ENCODE results near the gene SEPTIN8.

The SEPTIN8 gene

DNA sequence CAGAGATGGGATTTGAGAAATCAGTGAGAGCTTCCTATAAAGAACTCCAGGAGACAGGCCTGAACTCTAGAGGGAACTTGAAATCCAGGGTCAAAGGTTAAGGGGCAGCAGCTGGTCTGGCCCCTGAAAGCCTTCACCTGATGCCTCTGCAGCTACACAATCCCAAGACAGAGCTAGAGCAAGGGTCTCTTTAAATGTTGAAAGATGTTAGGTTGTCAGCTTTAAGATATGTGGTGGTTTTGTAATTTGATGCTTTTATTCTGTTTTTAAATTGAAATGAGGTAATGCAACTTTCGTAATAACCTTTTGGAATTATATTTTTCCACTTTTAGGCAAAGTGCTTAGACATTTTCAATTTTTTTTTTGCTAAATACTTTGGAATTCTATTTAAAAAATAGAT is 38.4 kb upstream of the SEPTIN8 start:
- Histone ChIP-seq H3K9me3 (replicated peaks in 1 of 2; ENCODE audit: control insufficient read depth in 2 of 2, insufficient read depth in 1 of 2, low read depth in 1 of 2, low read length in 2 of 2) (peaks cover 6 to 8% of the 10 kb centered on the region in 2 donors), H3K23ac (ENCODE audit: low read depth, low read length, poor library complexity) (no peak overlapping the region), H2BK120ac (ENCODE audit: low read depth, low read length) (no peak overlapping the region), H2BK5ac (ENCODE audit: low read length) (no peak overlapping the region), H3K4me3 (ENCODE audit: low read length in 2 of 2) (no peak overlapping the region), H2AFZ (ENCODE audit: low read length) (no peak overlapping the region), H4K91ac (ENCODE audit: low read depth, low read length, poor library complexity) (no peak overlapping the region), H3K4ac (ENCODE audit: low read length) (no peak overlapping the region), H3K36me3 (replicated peaks in 1 of 2; ENCODE audit: control insufficient read depth in 2 of 2, insufficient read depth in 2 of 2, low read length in 2 of 2) (no peaks in the 10 kb centered on the region), H4K8ac (ENCODE audit: low read depth, low read length) (no peak overlapping the region), H3K4me1 (ENCODE audit: control insufficient read depth in 2 of 2, insufficient read depth in 1 of 2, low read depth in 1 of 2, low read length in 2 of 2) (peaks cover 0 to 2% of the 10 kb centered on the region in 2 donors), H2BK15ac (ENCODE audit: low read length) (no peak overlapping the region), H3K79me1 (ENCODE audit: low read depth, low read length) (peaks cover 3% of the 10 kb centered on the region), H3K9ac (ENCODE audit: low read depth, low read length, poor library complexity) (no peak overlapping the region), H3K18ac (ENCODE audit: low read length) (no peak overlapping the region), H3K14ac (ENCODE audit: low read length) (no peak overlapping the region), H3K27ac (replicated peaks; ENCODE audit: low read length) (no peak overlapping the region), H3K27me3 (ENCODE audit: control insufficient read depth in 3 of 3, insufficient read depth in 3 of 3, low read depth in 1 of 3, low read length in 3 of 3) (peaks cover 20 to 86% (median 42%) of the 10 kb centered on the region in 3 experiments), H2AK5ac (ENCODE audit: low read depth, low read length) (no peak overlapping the region), H3K4me2 (ENCODE audit: insufficient read depth, low read length, poor library complexity, severe bottlenecking) (no peak overlapping the region), H2BK12ac (ENCODE audit: low read length) (no peak overlapping the region)
- WGBS, 2 donors (ENCODE audit: extremely low coverage in 2 of 2, insufficient read length in 2 of 2, insufficient replicate concordance in 1 of 2), result no CpG with 5 or more reads among the region's 1 CpG
- no peak for DNase-seq (ENCODE audit: low spot score)

DNA sequence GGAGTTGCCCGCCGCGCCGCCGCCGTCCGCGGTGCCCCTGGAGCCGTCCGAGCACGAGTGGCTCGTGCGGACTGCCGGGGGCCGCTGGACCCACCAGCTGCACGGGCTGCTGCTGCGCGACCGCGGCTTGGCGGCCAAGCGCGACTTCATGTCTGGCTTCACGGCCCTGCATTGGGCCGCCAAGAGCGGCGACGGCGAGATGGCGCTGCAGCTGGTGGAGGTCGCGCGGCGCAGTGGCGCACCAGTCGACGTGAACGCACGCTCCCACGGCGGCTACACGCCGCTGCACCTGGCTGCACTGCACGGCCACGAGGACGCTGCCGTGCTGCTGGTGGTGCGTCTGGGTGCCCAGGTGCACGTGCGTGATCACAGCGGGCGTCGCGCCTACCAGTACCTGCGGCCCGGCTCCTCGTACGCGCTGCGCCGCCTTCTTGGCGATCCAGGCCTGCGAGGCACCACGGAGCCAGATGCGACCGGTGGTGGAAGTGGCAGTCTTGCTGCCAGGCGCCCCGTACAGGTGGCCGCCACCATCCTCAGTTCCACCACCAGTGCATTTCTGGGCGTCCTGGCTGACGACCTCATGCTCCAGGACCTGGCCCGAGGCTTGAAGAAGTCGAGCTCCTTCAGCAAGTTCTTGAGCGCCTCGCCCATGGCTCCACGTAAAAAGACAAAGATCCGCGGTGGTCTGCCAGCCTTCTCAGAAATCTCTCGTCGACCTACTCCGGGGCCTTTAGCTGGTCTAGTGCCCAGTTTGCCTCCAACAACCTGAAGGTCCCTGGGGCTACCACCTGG is 37.7 kb upstream of the SEPTIN8 start:
- H3K4me2 ChIP-seq (ENCODE audit: insufficient read depth, low read length, poor library complexity, severe bottlenecking), result no peak overlapping the region
- peaks cover 20 to 90% (median 42%) of the 10 kb centered on the region in 3 experiments for H3K27me3 ChIP-seq (ENCODE audit: control insufficient read depth in 3 of 3, insufficient read depth in 3 of 3, low read depth in 1 of 3, low read length in 3 of 3)
- no CpG with 5 or more reads among the region's 81 CpGs for WGBS, 2 donors (ENCODE audit: extremely low coverage in 2 of 2, insufficient read length in 2 of 2, insufficient replicate concordance in 1 of 2)
- no peak overlapping the region for H3K9ac ChIP-seq (ENCODE audit: low read depth, low read length, poor library complexity)
- H2BK15ac ChIP-seq (ENCODE audit: low read length), result peak overlapping the region; percentile 37
- H3K18ac ChIP-seq (ENCODE audit: low read length), result peak overlapping the region; percentile 79
- no peak overlapping the region for H2BK120ac ChIP-seq (ENCODE audit: low read depth, low read length)
- H3K14ac ChIP-seq (ENCODE audit: low read length), result peak overlapping the region; percentile 94
- peak overlapping the region; percentile 83 for H3K23ac ChIP-seq (ENCODE audit: low read depth, low read length, poor library complexity)
- no peak overlapping the region for H2BK5ac ChIP-seq (ENCODE audit: low read length)
- H3K79me1 ChIP-seq (ENCODE audit: low read depth, low read length), result peaks cover 3% of the 10 kb centered on the region
- H3K4ac ChIP-seq (ENCODE audit: low read length), result peak overlapping the region; percentile 76
- H3K4me1 ChIP-seq (ENCODE audit: control insufficient read depth in 2 of 2, insufficient read depth in 1 of 2, low read depth in 1 of 2, low read length in 2 of 2), result peaks cover 0 to 2% of the 10 kb centered on the region in 2 donors
- DNase-seq (ENCODE audit: low spot score), result no peak
- no peak overlapping the region for H3K4me3 ChIP-seq (ENCODE audit: low read length in 2 of 2)
- no peak overlapping the region for H3K27ac ChIP-seq (replicated peaks; ENCODE audit: low read length)
- peak overlapping the region; percentile 61 for H2AK5ac ChIP-seq (ENCODE audit: low read depth, low read length)
- peak overlapping the region; percentile 90 for H4K8ac ChIP-seq (ENCODE audit: low read depth, low read length)
- H3K36me3 ChIP-seq (replicated peaks in 1 of 2; ENCODE audit: control insufficient read depth in 2 of 2, insufficient read depth in 2 of 2, low read length in 2 of 2), result no peaks in the 10 kb centered on the region
- no peak overlapping the region for H2AFZ ChIP-seq (ENCODE audit: low read length)
- no peak overlapping the region for H2BK12ac ChIP-seq (ENCODE audit: low read length)
- no peak overlapping the region for H4K91ac ChIP-seq (ENCODE audit: low read depth, low read length, poor library complexity)
- peaks cover 6 to 8% of the 10 kb centered on the region in 2 donors for H3K9me3 ChIP-seq (replicated peaks in 1 of 2; ENCODE audit: control insufficient read depth in 2 of 2, insufficient read depth in 1 of 2, low read depth in 1 of 2, low read length in 2 of 2)

DNA sequence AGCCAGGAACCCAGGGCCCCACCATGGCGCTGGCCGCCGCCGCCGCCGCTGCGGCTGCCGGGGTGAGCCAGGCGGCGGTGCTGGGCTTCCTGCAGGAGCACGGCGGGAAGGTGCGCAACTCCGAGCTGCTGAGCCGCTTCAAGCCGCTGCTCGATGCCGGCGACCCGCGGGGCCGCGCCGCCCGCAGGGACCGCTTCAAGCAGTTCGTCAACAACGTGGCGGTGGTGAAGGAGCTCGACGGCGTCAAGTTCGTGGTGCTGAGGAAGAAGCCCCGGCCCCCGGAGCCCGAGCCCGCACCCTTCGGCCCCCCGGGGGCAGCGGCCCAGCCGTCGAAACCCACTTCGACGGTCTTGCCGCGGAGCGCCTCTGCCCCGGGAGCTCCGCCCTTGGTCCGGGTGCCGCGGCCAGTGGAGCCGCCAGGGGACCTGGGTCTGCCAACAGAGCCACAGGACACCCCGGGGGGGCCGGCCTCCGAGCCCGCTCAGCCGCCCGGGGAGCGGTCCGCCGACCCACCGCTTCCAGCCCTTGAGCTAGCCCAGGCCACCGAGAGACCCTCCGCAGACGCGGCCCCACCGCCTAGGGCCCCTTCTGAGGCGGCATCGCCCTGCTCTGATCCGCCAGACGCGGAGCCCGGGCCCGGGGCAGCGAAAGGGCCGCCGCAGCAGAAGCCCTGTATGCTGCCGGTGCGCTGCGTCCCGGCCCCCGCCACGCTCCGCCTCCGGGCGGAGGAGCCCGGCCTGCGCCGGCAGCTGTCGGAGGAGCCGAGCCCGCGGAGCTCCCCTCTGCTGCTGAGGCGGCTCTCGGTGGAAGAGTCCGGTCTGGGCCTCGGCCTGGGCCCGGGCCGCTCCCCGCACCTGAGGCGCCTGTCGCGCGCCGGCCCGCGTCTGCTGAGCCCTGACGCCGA is 36.8 kb upstream of the SEPTIN8 start:
- H3K23ac ChIP-seq (ENCODE audit: low read depth, low read length, poor library complexity), result peak overlapping the region; percentile 83
- no peaks in the 10 kb centered on the region for H3K36me3 ChIP-seq (replicated peaks in 1 of 2; ENCODE audit: control insufficient read depth in 2 of 2, insufficient read depth in 2 of 2, low read length in 2 of 2)
- H3K4me1 ChIP-seq (ENCODE audit: control insufficient read depth in 2 of 2, insufficient read depth in 1 of 2, low read depth in 1 of 2, low read length in 2 of 2), result peaks cover 0 to 2% of the 10 kb centered on the region in 2 donors
- no peak for DNase-seq (ENCODE audit: low spot score)
- peaks cover 20 to 94% (median 42%) of the 10 kb centered on the region in 3 experiments for H3K27me3 ChIP-seq (ENCODE audit: control insufficient read depth in 3 of 3, insufficient read depth in 3 of 3, low read depth in 1 of 3, low read length in 3 of 3)
- WGBS, 2 donors (ENCODE audit: extremely low coverage in 2 of 2, insufficient read length in 2 of 2, insufficient replicate concordance in 1 of 2), result no CpG with 5 or more reads among the region's 110 CpGs
- H4K91ac ChIP-seq (ENCODE audit: low read depth, low read length, poor library complexity), result no peak overlapping the region
- peaks cover 3% of the 10 kb centered on the region for H3K79me1 ChIP-seq (ENCODE audit: low read depth, low read length)
- no peak overlapping the region for H2BK120ac ChIP-seq (ENCODE audit: low read depth, low read length)
- H3K4me3 ChIP-seq (ENCODE audit: low read length in 2 of 2), result peak overlapping the region in 1 of 2 donors; percentile 75
- peak overlapping the region; percentile 57 for H3K4me2 ChIP-seq (ENCODE audit: insufficient read depth, low read length, poor library complexity, severe bottlenecking)
- H3K18ac ChIP-seq (ENCODE audit: low read length), result peak overlapping the region; percentile 76
- H3K4ac ChIP-seq (ENCODE audit: low read length), result no peak overlapping the region
- peak overlapping the region; percentile 21 for H2AK5ac ChIP-seq (ENCODE audit: low read depth, low read length)
- no peak overlapping the region for H2BK12ac ChIP-seq (ENCODE audit: low read length)
- no peak overlapping the region for H3K27ac ChIP-seq (replicated peaks; ENCODE audit: low read length)
- peak overlapping the region; percentile 4 for H3K9ac ChIP-seq (ENCODE audit: low read depth, low read length, poor library complexity)
- H2AFZ ChIP-seq (ENCODE audit: low read length), result peak overlapping the region; percentile 89
- H2BK5ac ChIP-seq (ENCODE audit: low read length), result no peak overlapping the region
- H2BK15ac ChIP-seq (ENCODE audit: low read length), result peak overlapping the region; percentile 37
- peaks cover 6 to 8% of the 10 kb centered on the region in 2 donors for H3K9me3 ChIP-seq (replicated peaks in 1 of 2; ENCODE audit: control insufficient read depth in 2 of 2, insufficient read depth in 1 of 2, low read depth in 1 of 2, low read length in 2 of 2)
- no peak overlapping the region for H3K14ac ChIP-seq (ENCODE audit: low read length)
- no peak overlapping the region for H4K8ac ChIP-seq (ENCODE audit: low read depth, low read length)

Measured in neuronal stem cell (in vitro differentiated cells).